ENCODE data around the gene TEKTIP1.
"Not testable (repeated sequence)": the region's sequence is repeated elsewhere in the genome, so short reads cannot be mapped to it uniquely, and the experiment has no call there.

The TEKTIP1 gene

DNA sequence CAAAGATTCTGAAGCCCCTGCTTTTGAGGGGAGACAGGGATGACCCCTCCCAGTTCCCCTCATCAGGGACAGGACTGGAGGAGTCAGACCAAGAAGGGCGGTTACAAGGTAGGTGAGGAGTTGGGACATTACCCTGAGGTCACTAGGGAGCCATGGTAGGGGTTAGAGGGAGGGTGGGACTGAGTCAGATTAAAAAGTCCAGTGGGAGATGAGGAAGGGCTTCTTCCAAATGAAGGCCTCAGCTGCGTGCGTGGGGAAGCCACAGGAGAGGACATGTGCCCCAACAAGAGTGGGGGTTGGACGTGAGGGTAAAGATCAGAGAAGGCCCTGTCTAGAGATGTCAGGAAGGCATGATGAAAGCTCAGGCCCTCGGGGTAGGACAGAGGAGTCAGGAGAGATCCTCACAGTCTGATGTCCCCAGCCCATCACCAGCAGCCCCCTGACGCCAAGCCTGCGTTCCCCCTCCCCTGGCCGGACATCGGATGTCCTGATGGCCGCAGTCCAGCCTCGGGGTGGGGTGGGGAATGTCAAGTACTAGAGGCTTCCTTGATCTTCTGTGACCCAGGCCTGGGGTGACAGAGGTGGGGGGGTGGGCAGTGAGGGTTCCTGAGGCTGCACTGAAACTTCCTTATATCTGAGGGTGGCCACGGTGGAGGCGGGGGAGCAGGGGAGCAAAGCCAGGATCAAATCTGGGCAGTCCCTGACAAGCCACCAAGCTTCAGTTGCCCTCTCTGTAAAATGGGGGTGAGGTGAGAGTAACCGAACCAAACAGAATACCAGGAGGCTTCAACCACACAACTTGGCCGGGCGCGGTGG is 24.9 kb downstream of the TEKTIP1 start:
- DNase-seq: no peak

- DNase-seq: no peak
These were observed 26.2 kb downstream of the TEKTIP1 start for GRCh38 chr19:3565139-3565538.

DNA sequence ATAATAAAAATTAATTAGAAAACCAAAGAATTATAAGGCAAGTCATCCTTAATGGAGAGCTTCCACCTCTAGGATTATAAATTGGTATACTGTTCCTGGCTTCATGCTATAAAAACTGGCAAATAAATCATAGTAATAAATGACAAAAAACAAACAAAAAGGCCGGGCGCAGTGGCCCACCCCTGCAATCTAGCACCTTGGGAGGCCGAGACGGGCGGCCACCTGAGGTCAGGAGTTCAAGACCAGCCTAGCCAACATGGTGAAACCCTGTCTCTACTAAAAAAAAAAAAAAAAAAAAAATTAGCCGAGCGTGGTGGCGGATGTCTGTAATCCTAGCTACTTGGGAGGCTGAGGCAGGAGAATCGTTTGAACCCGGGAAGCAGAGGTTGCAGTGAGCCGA is 31.1 kb downstream of the TEKTIP1 start:
- DNase-seq: not testable (repeated sequence)

DNA sequence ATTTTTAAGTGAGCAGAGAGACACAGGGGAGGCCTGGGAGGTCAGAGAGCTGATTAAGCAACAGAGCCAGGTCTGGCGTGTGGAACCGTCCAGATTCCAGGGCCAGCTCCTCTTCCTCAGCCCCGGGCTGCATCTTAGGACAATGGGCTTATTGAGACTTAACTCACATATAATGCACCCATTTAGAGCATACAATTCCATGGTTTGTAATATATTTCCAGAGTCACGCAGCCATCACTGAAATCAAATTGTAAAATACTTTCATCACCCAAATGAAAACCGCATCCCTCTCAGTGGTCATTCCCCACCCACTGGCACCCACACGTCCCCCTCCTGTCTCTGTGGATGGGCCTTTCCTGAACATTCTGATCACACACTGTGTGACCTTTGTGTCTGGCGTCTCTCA is 31.6 kb downstream of the TEKTIP1 start:
- DNase-seq: no peak

- DNase-seq: peak; percentile 100
These were observed 33.3 kb downstream of the TEKTIP1 start for GRCh38 chr19:3572132-3572854.

- DNase-seq: no peak
These were observed 33.8 kb downstream of the TEKTIP1 start, which contains the start of gene HMG20B for GRCh38 chr19:3572855-3573161. Gene HMG20B (plus strand): TSS chr19:3572944. CDS start chr19:3573310, 366 bp downstream.

- DNase-seq: no peak
These were observed 34.3 kb downstream of the TEKTIP1 start for GRCh38 chr19:3573162-3573857.

- peak; percentile 92 for DNase-seq
These were observed 35.1 kb downstream of the TEKTIP1 start for GRCh38 chr19:3573858-3574637.

GRCh38 chr19:3575260-3575741 is 36.3 kb downstream of the TEKTIP1 start:
- DNase-seq: peak; percentile 69

- no peak for DNase-seq
These were observed 37.1 kb downstream of the TEKTIP1 start for GRCh38 chr19:3575949-3576673.

DNA sequence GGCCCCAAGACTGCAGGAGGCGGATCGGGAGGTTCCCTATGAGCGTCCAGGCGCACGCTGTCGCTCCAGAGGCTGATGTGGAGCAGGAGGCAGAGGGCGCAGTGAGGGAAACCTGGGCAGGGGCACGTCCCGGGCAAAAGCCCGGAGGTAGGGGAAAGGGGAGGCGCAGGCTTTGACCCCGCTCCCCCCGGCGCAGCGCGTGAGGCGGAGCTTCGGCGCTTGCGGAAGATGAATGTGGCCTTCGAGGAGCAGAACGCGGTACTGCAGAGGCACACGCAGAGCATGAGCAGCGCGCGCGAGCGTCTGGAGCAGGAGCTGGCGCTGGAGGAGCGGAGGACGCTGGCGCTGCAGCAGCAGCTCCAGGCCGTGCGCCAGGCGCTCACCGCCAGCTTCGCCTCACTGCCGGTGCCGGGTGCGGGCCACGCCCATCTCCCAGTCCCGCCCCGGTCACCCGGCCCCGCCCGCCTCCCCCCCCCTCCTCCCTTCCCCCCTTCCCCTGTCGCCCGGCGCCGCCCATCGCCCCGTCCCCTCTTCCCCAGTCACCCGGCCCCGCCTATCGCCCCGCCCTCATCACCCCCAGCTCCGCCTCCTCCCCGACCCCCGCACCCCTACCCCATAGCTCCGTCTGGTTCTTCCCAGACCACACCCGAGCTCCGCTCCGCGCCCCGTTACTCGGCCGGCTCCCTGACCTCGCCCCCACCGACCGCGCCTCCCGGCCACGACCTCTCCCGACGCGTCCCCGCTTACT is 37.9 kb downstream of the TEKTIP1 start:
- no peak for DNase-seq

- no peak for DNase-seq
These were observed 38.9 kb downstream of the TEKTIP1 start for GRCh38 chr19:3577723-3578344.

DNA sequence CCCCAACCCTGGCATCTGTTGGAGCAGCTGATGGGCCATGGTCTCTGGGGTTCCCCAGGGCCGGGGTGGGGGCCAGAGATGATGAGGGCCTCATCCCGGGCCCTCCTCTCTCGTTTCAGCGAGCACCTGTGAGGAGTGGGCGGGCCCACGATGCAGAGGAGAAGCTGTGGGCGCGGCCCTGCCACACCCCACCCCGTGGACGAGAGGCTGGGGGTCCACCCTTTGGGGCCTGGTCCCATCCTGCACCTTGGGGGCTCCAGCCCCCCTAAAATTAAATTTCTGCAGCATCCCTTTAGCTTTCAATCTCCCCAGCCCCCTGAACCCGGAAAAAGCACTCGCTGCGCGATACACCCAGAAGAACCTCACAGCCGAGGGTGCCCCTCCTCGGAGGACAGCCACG is 39.4 kb downstream of the TEKTIP1 start:
- DNase-seq: no peak

DNA sequence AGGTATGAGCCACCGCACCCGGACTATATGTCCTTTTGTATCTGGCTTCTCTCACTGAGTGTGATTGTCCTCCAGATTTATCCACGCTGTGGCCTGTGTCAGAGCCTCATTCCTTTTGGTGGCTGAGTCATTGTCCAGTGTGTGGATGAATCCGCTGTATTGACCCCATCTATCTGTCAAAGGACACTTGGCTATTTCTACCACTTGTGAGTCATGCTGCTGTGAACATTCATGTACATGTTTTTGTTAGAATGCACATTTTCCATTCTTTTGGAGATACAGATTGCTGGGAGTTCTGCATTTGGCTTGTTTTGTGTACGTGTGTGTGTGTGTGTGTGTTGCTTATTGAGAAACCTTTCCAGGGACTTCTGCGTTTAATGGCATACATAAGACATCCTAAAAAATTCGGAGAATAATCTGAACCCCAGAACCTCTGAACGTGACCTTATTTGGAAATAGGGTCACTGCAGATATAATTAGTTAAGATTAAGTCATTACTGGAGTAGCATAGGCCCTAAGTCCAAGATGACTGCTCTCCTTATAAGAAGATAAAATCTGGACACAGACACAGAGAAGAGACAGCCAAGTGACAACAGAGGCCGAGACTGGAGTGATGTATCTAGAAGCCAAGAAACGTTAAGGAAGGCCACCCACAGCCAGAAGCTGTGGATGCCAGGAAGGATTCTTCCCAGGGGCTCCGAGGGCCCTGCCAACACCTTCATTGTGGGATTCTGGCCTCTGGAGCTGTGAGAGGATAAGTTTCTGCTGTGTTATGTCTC is 41.4 kb downstream of the TEKTIP1 start:
- no peak for DNase-seq

DNA sequence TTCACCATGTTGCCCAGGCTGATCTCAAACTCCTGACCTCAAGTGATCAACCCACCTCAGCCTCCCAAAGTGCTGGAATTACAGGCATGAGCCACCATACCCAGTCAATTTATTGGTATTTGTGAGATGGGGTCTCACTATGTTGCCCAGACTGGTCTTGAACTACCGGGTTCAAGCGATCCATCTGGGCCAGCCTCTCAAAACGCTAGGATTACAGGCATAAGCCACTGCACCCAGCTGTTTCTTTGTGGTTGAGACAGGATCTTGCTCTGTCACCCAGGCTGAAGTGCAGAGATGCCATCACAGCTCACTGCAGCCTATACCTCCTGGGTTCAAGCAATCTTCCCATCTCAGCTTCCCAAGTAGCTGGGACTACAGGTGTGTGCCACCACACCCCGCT is 42.8 kb downstream of the TEKTIP1 start:
- not testable (repeated sequence) for DNase-seq

- DNase-seq: not testable (repeated sequence)
These were observed 45.2 kb downstream of the TEKTIP1 start for GRCh38 chr19:3584036-3584802.

DNA sequence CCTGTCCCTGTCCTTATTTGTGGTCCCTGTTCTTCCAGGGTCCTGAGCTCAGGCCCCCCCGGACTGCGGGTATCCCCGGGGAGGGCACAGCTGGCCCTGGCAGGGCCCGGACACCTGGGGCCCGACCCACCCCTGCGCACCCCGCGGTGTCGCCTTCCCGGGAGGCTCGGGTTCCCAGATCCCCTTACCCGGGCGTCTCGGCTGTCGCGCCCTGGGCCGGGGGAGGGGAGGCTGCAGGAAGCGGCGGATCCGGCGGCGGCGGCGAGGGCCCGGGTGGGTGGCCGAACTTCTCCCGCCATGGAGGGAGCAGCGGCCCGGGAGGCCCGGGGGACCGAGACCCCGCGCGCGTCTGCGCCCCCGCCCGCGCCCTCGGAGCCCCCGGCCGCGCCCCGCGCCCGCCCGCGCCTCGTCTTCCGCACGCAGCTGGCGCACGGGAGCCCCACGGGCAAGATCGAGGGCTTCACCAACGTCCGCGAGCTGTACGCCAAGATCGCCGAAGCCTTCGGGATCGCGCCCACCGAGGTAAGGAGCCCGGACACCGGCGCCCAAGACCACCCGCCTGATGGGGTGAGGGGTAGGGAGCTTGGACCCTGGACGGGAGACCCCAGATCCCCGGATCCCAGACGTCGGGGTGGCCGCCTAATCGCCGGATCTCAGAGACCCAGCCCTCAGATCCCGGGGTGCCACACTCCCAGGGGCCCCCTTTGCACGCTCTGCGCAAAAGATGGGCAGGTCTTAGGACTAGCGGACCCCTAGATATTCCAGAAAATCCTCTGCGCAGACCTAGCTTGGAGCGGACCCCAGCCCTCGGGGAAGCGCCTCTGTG is 46.5 kb downstream of the TEKTIP1 start, which contains the start of gene GIPC3:
Gene GIPC3 (plus strand): TSS at position 178 of the 826 bp plus-strand sequence. CDS start 120 bp downstream, at position 298.
- no peak for DNase-seq

GRCh38 chr19:3586127-3586626 is 47.2 kb downstream of the TEKTIP1 start:
- DNase-seq: peak; percentile 77

Measured in activated effector memory CD4-positive, alpha-beta T cell treated with anti-CD3 and anti-CD28 coated beads, Interleukin-2, amount 50 U/mL, for 16 hours (primary cell).